Measurements from ENCODE around the gene SLC5A5.

- TF ChIP-seq CTCF (IDR thresholded peaks at IDR 0.05) (no peak), POLR2A (IDR thresholded peaks at IDR 0.05) (no peak)
Observed at GRCh38 chr19:17863520-17864182, 8.1 kb upstream of the SLC5A5 start.
